GM19099 (cell line): ENCODE results near the gene NR2E3.

Source experiments
- POLR2A ChIP-seq: IDR thresholded peaks from 3 replicates; pipeline ENCODE4 v1.6.1; 2011; ENCODE audit warnings: low read depth; ENCODE audit not compliant: insufficient read length; ENCODE audit errors: extremely low read depth

The NR2E3 gene

DNA sequence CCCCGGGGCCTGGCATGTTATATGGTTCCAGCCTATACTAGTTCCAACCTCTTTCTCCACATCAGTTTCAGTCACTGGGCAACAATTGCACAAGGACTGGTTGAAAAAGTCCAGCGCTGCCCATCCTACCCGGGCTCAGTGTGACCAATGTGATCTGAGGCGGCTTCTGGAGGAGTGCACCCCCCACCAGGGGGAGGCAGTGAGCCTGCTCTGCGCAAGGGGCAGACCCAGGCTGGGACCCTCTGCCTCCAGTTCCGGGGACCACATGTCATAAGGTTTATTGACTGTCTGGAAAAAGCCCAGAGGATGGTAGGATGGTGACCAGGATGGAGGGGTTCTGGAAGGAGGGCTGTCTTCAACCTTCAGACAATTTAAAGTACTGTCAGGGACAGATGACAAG, 25.6 kb upstream of the NR2E3 start:
- no peak for TF ChIP-seq POLR2A

DNA sequence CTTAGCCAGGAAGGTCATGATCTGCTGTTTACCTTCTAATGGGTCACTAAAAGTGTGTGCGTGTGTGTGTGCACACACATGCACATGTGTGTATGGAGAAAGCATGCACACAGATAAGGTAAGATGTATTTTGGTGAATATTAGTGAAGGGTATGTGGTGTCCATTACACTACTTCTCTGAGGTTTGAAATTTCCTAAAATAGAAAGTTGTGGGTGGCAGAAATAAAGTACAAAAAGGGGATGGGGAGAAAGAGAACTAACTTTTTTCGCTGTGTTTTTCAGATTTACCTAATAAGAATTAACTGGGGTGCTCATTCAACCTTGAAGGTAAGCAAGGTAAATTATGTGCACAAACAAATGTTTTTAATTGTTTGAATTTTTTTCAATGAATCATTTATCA, 24.4 kb upstream of the NR2E3 start:
- no peak for TF ChIP-seq POLR2A

- no peak for TF ChIP-seq POLR2A
Measured at GRCh38 chr15:71786673-71787072, 23.7 kb upstream of the NR2E3 start.

- no peak for TF ChIP-seq POLR2A
Measured at GRCh38 chr15:71788646-71789579, 21.4 kb upstream of the NR2E3 start.

DNA sequence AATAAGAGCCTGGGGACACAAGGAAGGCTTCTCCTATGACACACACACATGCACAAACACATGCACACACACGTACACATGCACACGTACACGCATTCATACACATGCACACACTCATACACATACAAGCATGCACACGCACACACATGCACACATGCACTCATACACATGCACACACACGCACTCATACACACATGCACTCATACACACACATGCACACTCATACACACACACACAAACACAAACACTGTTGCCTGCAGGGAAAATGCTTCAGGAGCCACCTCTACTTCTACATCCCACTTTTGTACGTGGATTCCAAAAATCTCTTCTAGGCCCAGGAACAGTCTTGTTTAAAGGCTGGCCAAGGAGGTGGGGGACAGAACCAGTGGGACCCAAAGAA, 20.7 kb upstream of the NR2E3 start:
- TF ChIP-seq POLR2A = no peak

GRCh38 chr15:71790081-71790480, 20.3 kb upstream of the NR2E3 start:
- TF ChIP-seq POLR2A = no peak

GRCh38 chr15:71791975-71792374, 18.4 kb upstream of the NR2E3 start:
- no peak for TF ChIP-seq POLR2A

GRCh38 chr15:71792521-71792920, 17.8 kb upstream of the NR2E3 start:
- TF ChIP-seq POLR2A = no peak

DNA sequence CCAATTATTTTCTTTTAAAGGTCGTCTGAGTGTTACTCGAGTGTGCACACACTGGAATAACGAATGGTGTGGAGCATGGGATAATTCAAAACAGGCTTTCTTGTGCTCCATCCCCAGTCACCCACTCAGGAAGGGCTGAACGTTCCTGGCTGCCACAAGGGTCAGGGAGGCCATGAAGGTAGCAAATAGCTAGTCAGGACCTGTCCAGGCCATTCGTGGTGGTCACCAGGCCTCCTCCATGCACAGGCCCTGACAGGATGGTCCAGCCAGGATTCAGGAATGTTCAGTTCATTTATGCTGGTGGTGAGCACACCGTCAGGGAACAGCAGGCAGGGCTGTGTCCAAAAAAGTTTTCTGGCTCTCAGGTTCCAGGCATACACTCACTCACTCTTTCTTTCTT, 11.7 kb upstream of the NR2E3 start:
- no peak for TF ChIP-seq POLR2A

DNA sequence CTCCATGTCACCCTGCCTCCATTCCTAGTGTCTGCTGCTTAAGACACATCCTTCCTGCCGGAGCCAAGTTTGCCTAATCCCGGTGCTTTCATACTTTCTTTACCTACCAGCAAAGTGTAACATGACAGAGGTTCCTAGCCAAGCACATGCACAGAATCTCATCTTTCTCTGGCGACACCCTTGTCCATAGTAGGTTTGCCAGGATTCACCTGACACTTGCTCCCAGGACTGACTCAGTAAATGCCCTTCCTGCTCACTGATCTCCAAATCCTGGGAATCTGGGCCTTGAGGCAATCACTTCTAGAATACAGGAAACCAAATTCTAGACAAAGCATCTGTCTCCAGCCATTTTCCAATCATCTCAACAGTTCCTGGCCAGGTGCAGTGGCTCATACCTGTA, 10.2 kb upstream of the NR2E3 start:
- TF ChIP-seq POLR2A = no peak

DNA sequence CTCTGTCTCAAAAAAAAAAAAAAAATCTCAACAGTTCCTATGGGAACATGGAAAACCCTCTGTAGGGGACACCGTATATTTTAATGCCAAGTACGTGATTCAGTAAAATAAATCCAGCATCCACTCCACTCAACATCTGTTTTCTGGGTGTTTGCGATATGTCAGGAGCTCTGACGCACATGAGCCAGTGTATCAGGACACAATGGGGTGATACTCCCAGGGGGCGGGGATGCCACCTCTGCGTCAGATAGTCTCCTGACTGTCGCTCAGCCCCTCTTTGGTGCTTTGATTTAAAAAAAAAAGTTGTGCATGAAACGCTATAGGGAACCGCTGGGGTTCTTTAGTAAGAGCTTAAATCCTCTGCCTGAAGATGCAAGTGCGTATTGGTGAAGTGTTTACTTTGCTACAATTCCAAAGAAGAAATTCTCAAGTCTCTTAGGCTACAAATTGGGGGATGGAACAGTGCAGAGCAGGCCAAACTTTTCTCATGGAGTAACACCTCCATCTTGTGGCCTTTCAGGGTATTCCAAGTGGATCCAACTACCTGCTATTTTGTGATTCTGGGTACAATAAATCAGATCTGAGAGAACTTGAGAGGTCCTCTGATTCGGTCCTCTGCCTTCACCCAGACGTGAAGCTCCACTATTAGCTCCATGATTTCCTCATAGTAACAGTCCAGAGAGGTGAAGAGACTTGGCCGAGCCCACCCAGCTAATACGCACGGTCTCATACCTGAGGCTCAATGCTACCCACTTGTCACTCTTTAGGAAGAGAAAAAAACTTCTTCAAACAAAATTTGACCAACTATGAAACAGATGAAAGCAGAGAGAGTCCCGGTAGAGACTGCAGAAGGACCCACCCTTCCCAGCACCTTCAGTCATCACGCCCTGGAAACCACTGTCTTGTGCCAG, 9.3 kb upstream of the NR2E3 start:
- no peak for TF ChIP-seq POLR2A

GRCh38 chr15:71801935-71802655, 8.3 kb upstream of the NR2E3 start:
- TF ChIP-seq POLR2A = no peak

DNA sequence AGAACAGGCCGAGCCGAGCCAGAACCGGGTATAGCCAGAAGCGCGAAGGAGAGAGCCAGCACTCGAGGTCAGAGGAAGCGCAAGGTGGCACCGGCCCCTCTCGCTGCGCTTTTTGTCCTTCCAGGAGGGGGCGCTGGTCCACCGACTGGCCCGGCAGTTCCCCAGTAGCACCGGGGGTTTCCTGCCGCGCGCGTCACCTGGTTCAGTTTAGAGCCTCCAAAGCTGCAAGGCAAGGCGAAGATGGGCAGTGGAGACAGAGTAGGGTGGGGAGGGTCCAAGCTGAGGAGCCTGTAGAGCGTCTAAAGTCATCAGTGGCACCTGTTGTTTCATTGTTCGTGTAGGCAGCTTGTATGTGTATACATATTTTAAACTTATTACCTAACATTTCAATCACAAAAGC, 7.6 kb upstream of the NR2E3 start:
- no peak for TF ChIP-seq POLR2A

DNA sequence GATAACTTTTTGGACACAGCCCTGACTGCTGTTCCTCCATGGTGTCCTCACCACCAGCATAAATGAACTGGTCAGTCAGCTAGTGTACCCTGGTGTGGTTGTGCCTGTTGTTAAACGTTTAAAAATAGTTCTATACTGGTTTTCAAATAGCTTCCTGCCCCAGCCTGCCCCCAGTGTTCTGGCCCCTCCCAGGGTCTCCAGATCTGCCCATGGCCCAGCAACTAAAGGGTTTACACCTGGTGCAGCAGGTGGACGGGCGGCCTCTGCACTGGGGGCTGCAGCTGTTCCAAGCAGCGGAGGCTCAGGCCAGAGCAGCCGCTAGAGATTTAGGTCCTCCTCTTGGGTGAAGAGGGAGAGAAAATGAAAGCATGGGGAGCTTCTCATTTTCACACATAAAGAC, 6.1 kb upstream of the NR2E3 start:
- no peak for TF ChIP-seq POLR2A
